Stimulated activated naive CD8-positive, alpha-beta T cell treated with anti-CD3 and anti-CD28 coated beads, Interleukin-15, Interleukin-2, amounts not matched to agents 100 ng/mL and 50 ng/mL, for 24 hours (primary cell): Measurements from ENCODE around the gene NHLRC4.

ENCODE experiments used
- H3K27ac Mint-ChIP-seq: one replicate; pipeline ENCODE4 v1.8.0; 2021; ENCODE audit warnings: mild to moderate bottlenecking, mixed read lengths
- H3K27me3 Mint-ChIP-seq: one replicate; pipeline ENCODE4 v1.8.0; 2021; ENCODE audit warnings: mixed read lengths
- H3K36me3 Mint-ChIP-seq: one replicate; pipeline ENCODE4 v1.8.0; 2021; ENCODE audit warnings: low read depth, mixed read lengths
- H3K4me1 Mint-ChIP-seq: one replicate; pipeline ENCODE4 v1.8.0; 2021; ENCODE audit warnings: low read depth, mixed read lengths
- H3K4me3 Mint-ChIP-seq: one replicate; pipeline ENCODE4 v1.8.0; 2021; ENCODE audit warnings: mild to moderate bottlenecking, mixed read lengths
- H3K9me3 Mint-ChIP-seq: one replicate; pipeline ENCODE4 v1.8.0; 2021; ENCODE audit warnings: mixed read lengths

Gene NHLRC4

DNA sequence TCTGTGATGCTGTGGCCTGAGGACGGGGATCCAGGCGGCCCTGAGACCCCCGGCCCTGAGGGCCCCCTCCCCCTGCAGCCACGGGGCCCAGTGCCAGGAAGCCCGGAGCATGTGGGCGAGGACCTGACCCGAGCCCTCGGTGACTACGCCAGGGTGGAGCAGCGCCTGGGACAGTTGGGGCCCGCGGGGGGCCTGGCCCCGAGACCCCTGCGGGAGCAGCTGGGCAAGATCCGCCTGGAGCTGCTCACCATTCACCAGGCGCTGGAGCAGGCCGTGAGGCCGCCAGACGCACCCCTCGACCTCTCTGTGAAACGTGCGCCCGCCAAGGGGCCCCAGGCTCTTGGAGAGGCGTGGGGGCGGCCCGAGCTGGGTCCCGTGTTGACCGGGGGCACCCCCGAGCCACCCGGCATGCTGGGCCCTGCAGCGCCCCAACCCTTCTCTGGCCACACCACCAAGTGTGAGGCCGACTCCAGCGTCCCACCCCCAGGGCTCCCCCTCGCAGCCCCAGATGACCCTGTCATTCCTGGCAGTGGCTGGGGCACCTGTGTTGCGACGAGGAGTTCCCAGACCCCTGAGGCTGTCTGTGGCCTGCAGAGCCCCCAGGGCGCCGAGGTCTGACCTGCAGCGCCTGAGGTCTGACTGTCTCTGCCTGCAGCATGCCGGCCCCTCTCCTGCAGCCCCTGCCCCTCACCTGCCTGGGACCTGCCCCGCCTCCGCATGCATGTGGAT, 2.0 kb upstream of the NHLRC4 start:
- H3K27me3 Mint-ChIP-seq: peaks cover 6% of the 10 kb centered on the region
- no peak overlapping the region for H3K4me3 Mint-ChIP-seq
- no peak overlapping the region for H3K27ac Mint-ChIP-seq

GRCh38 chr16:565419-566330, 1.1 kb upstream of the NHLRC4 start:
- Mint-ChIP-seq H3K36me3 (no peaks in the 10 kb centered on the region), H3K27ac (no peak overlapping the region), H3K27me3 (peaks cover 6% of the 10 kb centered on the region), H3K9me3 (no peaks in the 10 kb centered on the region), H3K4me1 (peaks cover 18% of the 10 kb centered on the region), H3K4me3 (no peak overlapping the region)

More for the DNA sequence above, 2.0 kb upstream of the NHLRC4 start:
- H3K4me1 Mint-ChIP-seq: peaks cover 17% of the 10 kb centered on the region
- no peaks in the 10 kb centered on the region for H3K9me3 Mint-ChIP-seq
- H3K36me3 Mint-ChIP-seq: no peaks in the 10 kb centered on the region

DNA sequence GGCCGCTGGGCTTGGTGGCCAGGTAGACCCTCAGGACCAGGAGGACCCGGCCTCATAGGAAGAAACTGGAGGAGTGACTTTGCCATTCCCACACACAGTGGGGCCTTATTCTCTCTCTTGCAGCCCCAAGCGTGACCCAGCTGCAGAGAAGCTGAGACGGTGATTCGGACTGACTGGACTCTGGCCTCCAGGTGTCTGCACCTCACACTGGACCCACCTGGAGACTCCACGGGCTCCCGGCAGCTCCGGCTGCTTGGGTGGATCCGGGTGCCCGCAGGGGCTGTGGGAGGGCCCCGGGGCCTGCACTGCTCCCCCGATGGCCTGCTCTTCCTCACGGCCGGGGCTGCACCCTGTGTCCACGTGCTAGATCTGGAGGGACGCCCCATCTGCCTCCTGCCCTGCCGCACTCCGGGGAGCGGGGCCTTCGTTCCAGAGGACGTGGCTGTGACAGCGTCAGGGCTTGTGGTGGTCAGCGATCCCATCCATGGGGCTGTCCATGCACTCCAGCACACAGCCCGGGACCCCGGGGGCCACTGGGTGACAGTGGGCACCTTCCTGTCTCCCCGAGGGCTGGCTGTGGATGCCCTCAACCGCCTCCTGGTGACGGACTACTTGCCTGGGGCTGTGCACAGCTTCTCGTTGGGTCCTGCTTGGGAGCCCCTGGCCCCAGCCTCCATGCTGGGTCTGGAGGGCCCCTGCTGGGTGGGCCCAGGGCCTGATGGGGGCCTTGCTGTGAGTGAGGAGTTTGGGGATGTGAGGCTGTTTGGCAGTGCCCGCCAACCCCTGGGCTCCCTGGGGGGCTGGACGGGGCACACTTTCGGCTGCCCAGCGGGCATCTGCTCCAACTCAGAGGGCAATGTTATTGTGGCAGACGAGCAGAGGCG, 810 bp downstream of the NHLRC4 start:
- Mint-ChIP-seq H3K4me3 (peak overlapping the region; percentile 35), H3K9me3 (no peaks in the 10 kb centered on the region), H3K36me3 (no peaks in the 10 kb centered on the region), H3K27ac (peak overlapping the region; percentile 16), H3K27me3 (peaks cover 2% of the 10 kb centered on the region), H3K4me1 (peaks cover 29% of the 10 kb centered on the region)

GRCh38 chr16:568401-569258, 1.8 kb downstream of the NHLRC4 start:
- Mint-ChIP-seq H3K27ac (peak overlapping the region; percentile 90), H3K9me3 (no peaks in the 10 kb centered on the region), H3K36me3 (no peaks in the 10 kb centered on the region), H3K4me1 (peaks cover 29% of the 10 kb centered on the region), H3K27me3 (no peaks in the 10 kb centered on the region), H3K4me3 (peak overlapping the region; percentile 84)

- no peaks in the 10 kb centered on the region for H3K9me3 Mint-ChIP-seq
Observed at GRCh38 chr16:569445-570254, 2.8 kb downstream of the NHLRC4 start, which contains the start of gene PIGQ. Gene PIGQ (plus strand): TSS chr16:569968. CDS start chr16:574075, 4,107 bp downstream.

DNA sequence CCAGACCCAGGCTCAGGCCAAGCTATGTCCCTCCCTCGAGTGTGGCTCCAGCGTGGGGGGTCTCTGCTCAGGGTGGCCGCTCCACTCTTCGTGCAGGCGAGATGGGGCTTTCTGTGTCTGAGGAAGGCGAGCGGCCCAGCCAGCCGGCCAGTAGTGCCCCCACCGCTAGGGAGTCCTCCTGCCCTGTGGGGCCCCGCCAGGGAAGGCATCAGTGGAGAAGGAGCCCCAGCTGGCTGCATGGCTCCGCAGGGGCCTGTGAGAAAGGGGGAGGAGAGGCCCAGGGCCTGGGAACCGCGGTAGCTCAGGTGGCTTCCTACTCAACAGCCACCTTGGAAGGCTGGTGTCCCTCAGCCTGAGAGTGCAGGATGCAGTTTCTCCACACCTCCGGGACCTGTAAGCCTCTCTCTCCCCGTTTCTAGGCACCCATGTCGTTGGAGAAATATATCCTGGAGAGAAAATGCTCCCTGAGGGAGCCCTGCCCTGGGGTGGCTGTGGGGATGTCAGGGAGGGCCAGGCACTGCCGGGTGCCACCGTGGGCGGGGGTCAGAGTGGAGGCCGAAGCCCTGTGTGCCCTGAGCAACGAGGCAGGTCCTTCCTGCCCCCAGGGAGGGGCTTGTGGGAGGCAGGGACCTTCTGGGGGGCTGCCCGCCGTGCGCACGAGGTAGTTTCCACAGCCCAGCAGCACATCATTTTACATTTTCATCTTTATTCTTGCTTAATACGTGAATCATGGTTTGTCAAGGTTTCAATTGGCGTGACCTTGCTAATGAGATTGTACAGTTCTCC, 6.3 kb downstream of the NHLRC4 start:
- H3K4me1 Mint-ChIP-seq: peaks cover 19% of the 10 kb centered on the region
- no peaks in the 10 kb centered on the region for H3K36me3 Mint-ChIP-seq
- H3K27me3 Mint-ChIP-seq: no peaks in the 10 kb centered on the region
- H3K4me3 Mint-ChIP-seq: no peak overlapping the region
- no peaks in the 10 kb centered on the region for H3K9me3 Mint-ChIP-seq
- H3K27ac Mint-ChIP-seq: no peak overlapping the region

More at GRCh38 chr16:569445-570254, 2.8 kb downstream of the NHLRC4 start, which contains the start of gene PIGQ:
- Mint-ChIP-seq H3K27me3 (no peaks in the 10 kb centered on the region), H3K4me3 (peak within 1 kb of the TSS; percentile 86), H3K36me3 (no peaks in the 10 kb centered on the region), H3K27ac (peak within 1 kb of the TSS; percentile 90), H3K4me1 (peaks cover 29% of the 10 kb centered on the region)

GRCh38 chr16:574021-574760, 7.4 kb downstream of the NHLRC4 start:
- H3K36me3 Mint-ChIP-seq: no peaks in the 10 kb centered on the region
- H3K4me3 Mint-ChIP-seq: no peak overlapping the region
- no peak overlapping the region for H3K27ac Mint-ChIP-seq
- peaks cover 15% of the 10 kb centered on the region for H3K4me1 Mint-ChIP-seq
- no peaks in the 10 kb centered on the region for H3K27me3 Mint-ChIP-seq
- no peaks in the 10 kb centered on the region for H3K9me3 Mint-ChIP-seq

- Mint-ChIP-seq H3K36me3 (no peaks in the 10 kb centered on the region), H3K27me3 (no peaks in the 10 kb centered on the region), H3K4me3 (no peak overlapping the region), H3K9me3 (no peaks in the 10 kb centered on the region), H3K4me1 (peaks cover 11% of the 10 kb centered on the region), H3K27ac (no peak overlapping the region)
Observed at GRCh38 chr16:575354-576196, 8.8 kb downstream of the NHLRC4 start.

GRCh38 chr16:576197-576822, 9.5 kb downstream of the NHLRC4 start:
- H3K4me1 Mint-ChIP-seq: peaks cover 4% of the 10 kb centered on the region
- no peak overlapping the region for H3K27ac Mint-ChIP-seq
- H3K36me3 Mint-ChIP-seq: no peaks in the 10 kb centered on the region
- H3K4me3 Mint-ChIP-seq: no peak overlapping the region
- no peaks in the 10 kb centered on the region for H3K27me3 Mint-ChIP-seq
- H3K9me3 Mint-ChIP-seq: no peaks in the 10 kb centered on the region

- no peaks in the 10 kb centered on the region for H3K4me1 Mint-ChIP-seq
- no peak overlapping the region for H3K4me3 Mint-ChIP-seq
- H3K36me3 Mint-ChIP-seq: no peaks in the 10 kb centered on the region
- H3K27ac Mint-ChIP-seq: no peak overlapping the region
- no peaks in the 10 kb centered on the region for H3K9me3 Mint-ChIP-seq
- H3K27me3 Mint-ChIP-seq: no peaks in the 10 kb centered on the region
Observed at GRCh38 chr16:576823-577201, 10.0 kb downstream of the NHLRC4 start.

- no peaks in the 10 kb centered on the region for H3K4me1 Mint-ChIP-seq
- no peaks in the 10 kb centered on the region for H3K27me3 Mint-ChIP-seq
- no peak overlapping the region for H3K4me3 Mint-ChIP-seq
- no peak overlapping the region for H3K27ac Mint-ChIP-seq
- H3K36me3 Mint-ChIP-seq: no peaks in the 10 kb centered on the region
- H3K9me3 Mint-ChIP-seq: no peaks in the 10 kb centered on the region
Observed at GRCh38 chr16:577796-578195, 11.0 kb downstream of the NHLRC4 start.
